A673 (cell line): ENCODE results near the gene SLC25A26. TPM values are rescaled to one million over a fixed set of nuclear protein-coding genes. Genes with fewer than 3 reads are reported as not detected.

Experiments used
- BruUV-seq: library from RNA; stranded (reverse); fragments of 400-500 nt; replicated peaks from 2 replicates; lab custom pipeline; 2021; lab: Mats Ljungman, UMichigan
- CTCF ChIA-PET: fragments of 300-600 bp; sonication (Branson Sonifier 250); formaldehyde crosslinking; loops from one replicate; lab custom pipeline; 2022; ENCODE audit warnings: antibody characterized with exemption; lab: Charles Lee
- POLR2A ChIA-PET: fragments of 300-600 bp; sonication (Branson Sonifier 250); formaldehyde crosslinking; loops from one replicate; lab custom pipeline; 2022; ENCODE audit warnings: antibody characterized with exemption; ENCODE audit not compliant: low non-redundant PET; lab: Charles Lee
- DNase-seq: peaks from one replicate; pipeline ENCODE4 v3.0.0-alpha.2; 2015; ENCODE audit warnings: low spot score
- H3K27ac ChIP-seq: fragments of 200-600 bp; sonication (generic); 2 replicates; pipeline ENCODE4 v1.5.1; 2016; ENCODE audit warnings: mixed run types, low read depth, mild to moderate bottlenecking, mixed read lengths, antibody characterized with exemption, low read length; ENCODE audit not compliant: poor library complexity, severe bottlenecking
- H3K27me3 ChIP-seq: fragments of 200-600 bp; sonication (generic); replicated peaks from 2 replicates; pipeline ENCODE4 v1.6.1; 2017; ENCODE audit warnings: mixed run types, low read depth, mild to moderate bottlenecking, mixed read lengths, antibody characterized with exemption, low read length; ENCODE audit not compliant: insufficient read depth, poor library complexity
- H3K36me3 ChIP-seq: fragments of 200-600 bp; sonication (generic); 2 replicates; pipeline ENCODE4 v1.6.1; 2016; ENCODE audit warnings: mixed run types, mild to moderate bottlenecking, mixed read lengths, antibody characterized with exemption, low read length; ENCODE audit not compliant: insufficient read depth, poor library complexity, severe bottlenecking
- H3K4me1 ChIP-seq: fragments of 200-600 bp; sonication (generic); 2 replicates; pipeline ENCODE4 v1.6.1; 2017; ENCODE audit warnings: mixed run types, mild to moderate bottlenecking, mixed read lengths, antibody characterized with exemption, low read length; ENCODE audit not compliant: insufficient read depth, poor library complexity, severe bottlenecking
- H3K4me3 ChIP-seq: fragments of 200-600 bp; sonication (generic); 2 replicates; pipeline ENCODE4 v1.5.1; 2016; ENCODE audit warnings: low read depth, mixed run types, mild to moderate bottlenecking, mixed read lengths, low read length; ENCODE audit not compliant: poor library complexity, severe bottlenecking
- H3K9me3 ChIP-seq: fragments of 200-600 bp; sonication (generic); 2 replicates; pipeline ENCODE4 v1.6.1; 2016; ENCODE audit warnings: mixed run types, low read depth, mild to moderate bottlenecking, mixed read lengths, antibody characterized with exemption, low read length; ENCODE audit not compliant: poor library complexity, severe bottlenecking
- EZH2 ChIP-seq: fragments of 200-600 bp; sonication (generic); IDR thresholded peaks from 2 replicates; pipeline ENCODE4 v1.6.1; 2017; ENCODE audit warnings: borderline replicate concordance, low read depth, mild to moderate bottlenecking, mixed read lengths, antibody characterized with exemption, low read length; ENCODE audit not compliant: poor library complexity, severe bottlenecking
- intact Hi-C: fragments of 100-400 bp; cut with micrococcal nuclease; formaldehyde crosslinking; loops from one replicate; pipeline ENCODE4 v1.10.0; 2022; ENCODE audit not compliant: unreplicated experiment
- total RNA-seq: library from RNA; stranded (reverse); gene quantifications from 2 replicates; pipeline ENCODE4 v1.2.3, GENCODE V29; 2021
- TF ChIP-seq, protein P1 (sequence below): fragments of 300-800, 200-600 bp; sonication (generic); conservative IDR thresholded peaks from 2 replicates; pipeline ENCODE4 v1.5.1; 2017; ENCODE audit warnings: low read depth, mild to moderate bottlenecking, antibody characterized with exemption, low read length, moderate library complexity, mixed read lengths

The SLC25A26 gene
- total RNA-seq, 1 experiment from 2014 or later, result 8.9 TPM

DNA sequence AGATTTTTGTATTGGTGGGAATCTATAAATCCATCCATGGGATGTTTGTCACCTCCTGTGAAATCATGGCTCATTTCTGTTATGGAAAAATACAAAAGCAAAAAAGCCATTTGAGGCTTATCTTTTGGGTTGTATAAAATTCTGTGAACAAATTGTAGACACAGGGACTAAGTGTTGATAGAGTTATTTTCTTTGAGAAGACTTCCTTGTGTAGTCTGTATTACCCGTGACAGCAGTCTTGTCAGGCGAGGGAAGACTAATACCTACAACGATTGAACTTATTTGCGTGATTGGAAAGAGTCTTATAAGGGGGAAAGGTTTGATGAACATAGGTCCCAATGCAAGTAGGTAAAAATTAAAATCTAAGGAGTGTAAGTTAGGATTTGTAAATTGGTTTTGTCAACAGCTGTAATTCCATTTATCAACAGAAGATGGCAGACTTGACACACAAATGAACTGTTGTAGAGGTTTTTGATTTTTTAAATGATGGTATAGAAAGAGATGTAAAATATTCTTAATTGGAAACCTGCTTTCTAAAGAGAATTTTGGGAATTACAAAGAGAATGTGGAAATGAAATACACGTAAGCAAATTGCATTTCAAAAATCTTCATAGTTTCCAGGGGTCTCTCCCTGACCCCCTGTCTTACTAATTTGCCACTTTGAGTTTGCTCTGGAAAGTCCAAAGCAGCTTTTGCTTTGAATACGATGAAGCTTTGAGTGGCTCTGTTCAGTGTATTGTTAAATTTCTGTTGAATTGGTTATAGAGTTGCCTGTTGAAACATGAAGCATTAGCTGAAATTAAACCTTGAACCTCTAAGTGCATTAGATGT is 33.2 kb downstream of the SLC25A26 start:
- Histone ChIP-seq H3K4me1 (no peaks in the 10 kb centered on the region), H3K36me3 (no peaks in the 10 kb centered on the region), H3K27ac (no peak overlapping the region), H3K27me3 (no peaks in the 10 kb centered on the region), H3K4me3 (no peak overlapping the region), H3K9me3 (no peaks in the 10 kb centered on the region)
- intact Hi-C loops, result loop anchor here (5.0 kb wide), 1 partner anchor 568 kb away; no protein-coding TSS in a partner anchor
- no TSS peak for BruUV-seq
- POLR2A ChIA-PET, result no interaction called here
- DNase-seq, result peak; percentile 27
- CTCF ChIA-PET, result interaction anchor here (0.7 kb wide), 1 partner anchor 561 kb away, joined by 3 read pairs; no protein-coding TSS in a partner anchor
- no peak for TF ChIP-seq EZH2
- TF ChIP-seq, protein P1, sequence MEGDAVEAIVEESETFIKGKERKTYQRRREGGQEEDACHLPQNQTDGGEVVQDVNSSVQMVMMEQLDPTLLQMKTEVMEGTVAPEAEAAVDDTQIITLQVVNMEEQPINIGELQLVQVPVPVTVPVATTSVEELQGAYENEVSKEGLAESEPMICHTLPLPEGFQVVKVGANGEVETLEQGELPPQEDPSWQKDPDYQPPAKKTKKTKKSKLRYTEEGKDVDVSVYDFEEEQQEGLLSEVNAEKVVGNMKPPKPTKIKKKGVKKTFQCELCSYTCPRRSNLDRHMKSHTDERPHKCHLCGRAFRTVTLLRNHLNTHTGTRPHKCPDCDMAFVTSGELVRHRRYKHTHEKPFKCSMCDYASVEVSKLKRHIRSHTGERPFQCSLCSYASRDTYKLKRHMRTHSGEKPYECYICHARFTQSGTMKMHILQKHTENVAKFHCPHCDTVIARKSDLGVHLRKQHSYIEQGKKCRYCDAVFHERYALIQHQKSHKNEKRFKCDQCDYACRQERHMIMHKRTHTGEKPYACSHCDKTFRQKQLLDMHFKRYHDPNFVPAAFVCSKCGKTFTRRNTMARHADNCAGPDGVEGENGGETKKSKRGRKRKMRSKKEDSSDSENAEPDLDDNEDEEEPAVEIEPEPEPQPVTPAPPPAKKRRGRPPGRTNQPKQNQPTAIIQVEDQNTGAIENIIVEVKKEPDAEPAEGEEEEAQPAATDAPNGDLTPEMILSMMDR, result peak; percentile 62

DNA sequence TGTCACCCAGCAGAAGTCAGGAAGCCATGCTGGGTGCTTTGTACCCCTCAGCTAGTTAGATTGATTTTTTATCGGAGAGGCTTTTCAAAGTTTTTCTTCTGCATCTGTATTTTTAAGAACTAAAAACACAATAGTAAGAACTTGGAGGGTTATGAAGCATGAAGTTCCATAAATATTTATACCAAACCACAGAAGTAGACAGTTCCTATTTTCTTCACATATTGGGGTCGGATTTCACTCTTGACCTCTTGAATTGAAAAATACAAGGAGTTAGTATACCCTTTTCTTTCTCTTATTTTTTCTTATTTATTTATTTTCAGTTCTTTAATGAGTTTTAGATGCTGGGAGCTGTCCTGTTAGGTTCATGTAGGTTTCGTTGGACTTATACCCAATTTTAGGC is 35.1 kb downstream of the SLC25A26 start:
- ChIA-PET POLR2A (no interaction called here), CTCF (no interaction called here)
- no peaks in the 10 kb centered on the region for H3K27me3 ChIP-seq
- H3K4me3 ChIP-seq, result no peak overlapping the region
- no peaks in the 10 kb centered on the region for H3K36me3 ChIP-seq
- BruUV-seq, result no TSS peak
- H3K27ac ChIP-seq, result no peak overlapping the region
- TF ChIP-seq, protein P1, result no peak
- H3K9me3 ChIP-seq, result no peaks in the 10 kb centered on the region
- H3K4me1 ChIP-seq, result no peaks in the 10 kb centered on the region
- no peak for DNase-seq
- intact Hi-C loops, result no loop called here

- Histone ChIP-seq H3K36me3 (no peaks in the 10 kb centered on the region), H3K4me1 (no peaks in the 10 kb centered on the region), H3K9me3 (no peaks in the 10 kb centered on the region), H3K4me3 (no peak overlapping the region), H3K27ac (no peak overlapping the region), H3K27me3 (no peaks in the 10 kb centered on the region)
- DNase-seq, result no peak
- ChIA-PET CTCF (no interaction called here), POLR2A (no interaction called here)
- TF ChIP-seq, protein P1, result no peak
- TF ChIP-seq EZH2, result no peak
- intact Hi-C loops, result no loop called here
- no TSS peak for BruUV-seq
These were observed 36.0 kb downstream of the SLC25A26 start for GRCh38 chr3:66256806-66257205.
